ENCODE measurements around the gene COQ2. TPM values are rescaled to one million over a fixed set of nuclear protein-coding genes. Genes with fewer than 3 reads are reported as not detected.
A peak's percentile ranks its signal among the peaks of the same experiment; 100 is the strongest.

COQ2 gene
- total and polyA plus RNA-seq, 2 of the 13 experiments (the other 11 are each of a cell fraction or from before 2014, with no cell fraction given), result 10.1 to 17.3 TPM

GRCh38 chr4:83284193-83285054, at the start of gene COQ2 (continued):
- TF ChIP-seq ZNF503 (CRISPR knock-in tag; IDR thresholded peaks at IDR 0.05) (peak; percentile 44; the same call in 1 of the 2 replicates), ZNF263 (CRISPR knock-in tag; IDR thresholded peaks at IDR 0.05) (peak; percentile 49; the same call in 1 of the 2 replicates), IRX3 (CRISPR knock-in tag; IDR thresholded peaks at IDR 0.05; ENCODE audit: borderline replicate concordance, low read depth) (peak; percentile 56; the same call in 1 of the 2 replicates), ELK4 (CRISPR knock-in tag; IDR thresholded peaks at IDR 0.05; ENCODE audit: borderline replicate concordance) (no peak), KDM5A (IDR thresholded peaks at IDR 0.05; ENCODE audit: borderline replicate concordance, low read length) (peak; percentile 24; the same call in 1 of the 2 replicates), ZNF510 (CRISPR knock-in tag; IDR thresholded peaks at IDR 0.05; ENCODE audit: low read depth) (no peak), TRIM24 (CRISPR knock-in tag; IDR thresholded peaks at IDR 0.05) (no peak), CENPX (CRISPR knock-in tag; IDR thresholded peaks at IDR 0.05) (no peak), ZNF3 (CRISPR knock-in tag; IDR thresholded peaks at IDR 0.05) (no peak), FOXK2 (IDR thresholded peaks at IDR 0.05) (no peak), TBX2 (CRISPR knock-in tag; IDR thresholded peaks at IDR 0.05; ENCODE audit: borderline replicate concordance) (peak; percentile 64; the same call in 1 of the 2 replicates), ZBTB38 (CRISPR knock-in tag; IDR thresholded peaks at IDR 0.05) (peak; percentile 81), LCORL (IDR thresholded peaks at IDR 0.05) (no peak), LCORL (CRISPR knock-in tag; IDR thresholded peaks at IDR 0.05) (peak; percentile 64), KAT8 (CRISPR knock-in tag; IDR thresholded peaks at IDR 0.05) (no peak), JUNB (CRISPR knock-in tag; IDR thresholded peaks at IDR 0.05; ENCODE audit: borderline replicate concordance) (no peak), ZNF350 (CRISPR knock-in tag; IDR thresholded peaks at IDR 0.05; ENCODE audit: borderline replicate concordance, low read depth) (no peak), MTF1 (CRISPR knock-in tag; IDR thresholded peaks at IDR 0.05) (0 out of 2 replicates have a peak, but pooled peaks have one; percentile 45), ZNF530 (CRISPR knock-in tag; IDR thresholded peaks at IDR 0.05; ENCODE audit: low read depth) (no peak)

Measured in HepG2 (cell line).